RWPE2 (cell line): ENCODE measurements around the gene NECAB2.

Experiments
- ATAC-seq: fragments of 200-7000 bp; cut with Tn5 transposase; 3 replicates; pipeline ENCODE4 v1.9.1; 2021; ENCODE audit warnings: low read depth
- DNase-seq: peaks from one replicate; pipeline ENCODE4 v3.0.0-alpha.2; 2020; ENCODE audit warnings: low spot score
- H3K27ac ChIP-seq: fragments of 450-650 bp; 2 replicates; pipeline ENCODE4 v1.5.1; 2017; ENCODE audit warnings: mild to moderate bottlenecking; ENCODE audit not compliant: poor library complexity, severe bottlenecking
- H3K27me3 ChIP-seq: fragments of 250-450 bp; sonication (Bioruptor Pico); 2 replicates; pipeline ENCODE4 v1.5.1; 2021; ENCODE audit warnings: mild to moderate bottlenecking, moderate library complexity; ENCODE audit not compliant: insufficient read depth, poor library complexity, severe bottlenecking
- H3K36me3 ChIP-seq: fragments of 250-450 bp; sonication (Bioruptor Pico); 2 replicates; pipeline ENCODE4 v1.5.1; 2020; ENCODE audit warnings: low read depth, mild to moderate bottlenecking, moderate library complexity
- H3K4me1 ChIP-seq: fragments of 250-450 bp; sonication (Bioruptor Pico); 2 replicates; pipeline ENCODE4 v1.5.1; 2021; ENCODE audit warnings: mild to moderate bottlenecking, moderate library complexity; ENCODE audit not compliant: insufficient read depth, poor library complexity, severe bottlenecking
- H3K4me3 ChIP-seq: fragments of 250-450 bp; sonication (Bioruptor Pico); 2 replicates; pipeline ENCODE4 v1.5.1; 2021; ENCODE audit warnings: mild to moderate bottlenecking, moderate library complexity; ENCODE audit not compliant: severe bottlenecking
- H3K9me3 ChIP-seq: fragments of 250-450 bp; sonication (Bioruptor Pico); 2 replicates; pipeline ENCODE4 v1.5.1; 2021; ENCODE audit warnings: mild to moderate bottlenecking, moderate library complexity; ENCODE audit not compliant: severe bottlenecking
- TF ChIP-seq, protein P1 (sequence below): fragments of 450-650 bp; IDR thresholded peaks from one replicate; pipeline ENCODE4 v1.5.1; 2017; ENCODE audit warnings: mild to moderate bottlenecking, moderate library complexity; ENCODE audit not compliant: poor library complexity, severe bottlenecking

NECAB2 gene

DNA sequence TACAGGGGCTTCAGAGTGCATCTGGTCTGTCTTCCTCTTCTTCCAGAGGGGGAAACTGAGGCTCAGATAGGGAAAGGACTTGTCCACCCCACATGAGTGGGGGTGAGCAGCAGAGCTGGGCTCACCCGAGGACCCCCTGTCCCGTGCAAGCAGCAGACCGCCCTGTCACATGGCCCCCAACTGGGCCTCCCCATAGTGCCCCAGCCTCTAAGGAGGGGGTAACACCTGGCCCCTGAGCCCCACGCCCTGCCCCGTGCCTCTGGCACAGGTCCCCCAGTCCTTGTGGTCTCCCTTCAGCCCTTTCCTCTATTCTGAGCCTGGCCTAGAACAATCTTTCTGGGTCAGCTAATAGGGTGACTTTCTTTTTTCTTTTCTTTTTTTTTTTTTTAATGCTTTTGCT lies 6.5 kb upstream of the NECAB2 start:
- H3K4me3 ChIP-seq = no peak overlapping the region
- ATAC-seq (no peak), DNase-seq (no peak)
- H3K9me3 ChIP-seq = no peaks in the 10 kb centered on the region
- no peak overlapping the region for H3K27ac ChIP-seq
- no peaks in the 10 kb centered on the region for H3K4me1 ChIP-seq
- TF ChIP-seq, protein P1, sequence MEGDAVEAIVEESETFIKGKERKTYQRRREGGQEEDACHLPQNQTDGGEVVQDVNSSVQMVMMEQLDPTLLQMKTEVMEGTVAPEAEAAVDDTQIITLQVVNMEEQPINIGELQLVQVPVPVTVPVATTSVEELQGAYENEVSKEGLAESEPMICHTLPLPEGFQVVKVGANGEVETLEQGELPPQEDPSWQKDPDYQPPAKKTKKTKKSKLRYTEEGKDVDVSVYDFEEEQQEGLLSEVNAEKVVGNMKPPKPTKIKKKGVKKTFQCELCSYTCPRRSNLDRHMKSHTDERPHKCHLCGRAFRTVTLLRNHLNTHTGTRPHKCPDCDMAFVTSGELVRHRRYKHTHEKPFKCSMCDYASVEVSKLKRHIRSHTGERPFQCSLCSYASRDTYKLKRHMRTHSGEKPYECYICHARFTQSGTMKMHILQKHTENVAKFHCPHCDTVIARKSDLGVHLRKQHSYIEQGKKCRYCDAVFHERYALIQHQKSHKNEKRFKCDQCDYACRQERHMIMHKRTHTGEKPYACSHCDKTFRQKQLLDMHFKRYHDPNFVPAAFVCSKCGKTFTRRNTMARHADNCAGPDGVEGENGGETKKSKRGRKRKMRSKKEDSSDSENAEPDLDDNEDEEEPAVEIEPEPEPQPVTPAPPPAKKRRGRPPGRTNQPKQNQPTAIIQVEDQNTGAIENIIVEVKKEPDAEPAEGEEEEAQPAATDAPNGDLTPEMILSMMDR = no peak
- H3K27me3 ChIP-seq = no peaks in the 10 kb centered on the region
- peaks cover 16% of the 10 kb centered on the region for H3K36me3 ChIP-seq

DNA sequence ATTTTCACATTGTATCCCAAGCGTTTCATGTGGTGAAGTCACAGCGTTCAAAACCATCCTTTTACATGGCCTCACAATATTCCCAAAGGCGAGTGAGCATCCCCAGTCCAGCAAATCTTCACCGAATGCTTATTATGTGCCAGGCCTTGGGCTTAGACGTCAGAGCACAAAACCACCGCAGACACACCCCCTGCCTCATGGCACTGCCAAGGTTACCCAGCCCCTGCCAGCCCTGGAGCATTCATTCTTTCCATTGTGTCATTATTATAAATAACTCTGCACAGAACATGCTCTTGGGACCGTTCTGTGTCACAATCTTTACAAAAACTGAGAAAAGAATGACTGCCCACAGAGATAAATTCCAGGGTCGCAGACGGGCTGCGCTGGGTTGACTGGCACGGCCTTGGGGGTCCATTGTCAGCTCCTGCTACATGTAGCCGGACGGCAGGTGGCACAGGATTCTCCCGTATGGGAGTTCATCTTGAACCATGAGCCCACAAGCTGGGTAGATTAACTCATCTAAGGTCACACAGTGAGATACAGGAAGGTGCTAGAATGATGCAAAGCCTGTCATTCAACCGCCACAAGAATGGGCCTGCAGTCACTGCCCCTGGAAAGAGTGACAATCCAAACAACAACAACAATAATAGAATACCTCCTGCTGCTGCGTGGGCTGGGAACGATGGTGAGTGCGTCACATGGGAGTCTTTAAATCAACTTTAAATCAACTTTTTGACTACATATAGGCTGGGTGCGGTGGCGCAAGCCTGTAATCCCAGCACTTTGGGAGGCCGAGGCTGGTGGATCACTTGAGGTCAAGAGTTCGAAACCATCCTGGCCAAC lies 4.5 kb upstream of the NECAB2 start:
- H3K27ac ChIP-seq = no peak overlapping the region
- H3K9me3 ChIP-seq = no peaks in the 10 kb centered on the region
- H3K4me3 ChIP-seq = no peak overlapping the region
- ATAC-seq (no peak), DNase-seq (no peak)
- peaks cover 16% of the 10 kb centered on the region for H3K36me3 ChIP-seq
- TF ChIP-seq, protein P1 = no peak
- no peaks in the 10 kb centered on the region for H3K27me3 ChIP-seq
- H3K4me1 ChIP-seq = no peaks in the 10 kb centered on the region

DNA sequence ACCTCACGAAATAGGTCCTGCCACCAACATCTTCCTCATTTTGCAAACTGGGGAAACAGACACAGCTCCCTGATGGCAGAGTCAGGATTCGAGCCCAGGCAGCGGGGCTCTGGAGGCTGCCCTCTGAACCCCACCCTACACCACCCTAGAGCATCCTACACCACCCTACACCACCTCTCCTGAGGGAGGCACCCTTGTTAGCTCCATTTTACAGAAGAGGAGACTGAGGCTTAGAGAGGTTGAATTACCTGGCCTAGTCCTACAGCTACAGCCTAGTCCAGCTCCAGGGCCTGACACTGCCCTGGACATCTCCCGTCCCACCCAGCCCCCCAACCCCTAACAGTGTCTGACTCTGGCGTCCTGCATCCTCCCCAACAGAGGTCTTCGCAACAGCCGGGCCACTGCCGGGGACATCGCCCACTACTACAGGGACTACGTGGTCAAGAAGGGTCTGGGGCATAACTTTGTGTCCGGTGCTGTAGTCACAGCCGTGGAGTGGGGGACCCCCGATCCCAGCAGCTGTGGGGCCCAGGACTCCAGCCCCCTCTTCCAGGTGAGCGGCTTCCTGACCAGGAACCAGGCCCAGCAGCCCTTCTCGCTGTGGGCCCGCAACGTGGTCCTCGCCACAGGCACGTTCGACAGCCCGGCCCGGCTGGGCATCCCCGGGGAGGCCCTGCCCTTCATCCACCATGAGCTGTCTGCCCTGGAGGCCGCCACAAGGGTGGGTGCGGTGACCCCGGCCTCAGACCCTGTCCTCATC lies 3.2 kb upstream of the NECAB2 start:
- ATAC-seq = no peak
- no peak overlapping the region for H3K27ac ChIP-seq
- no peaks in the 10 kb centered on the region for H3K9me3 ChIP-seq
- H3K27me3 ChIP-seq = peaks cover 5% of the 10 kb centered on the region
- no peak overlapping the region for H3K4me3 ChIP-seq
- no peaks in the 10 kb centered on the region for H3K4me1 ChIP-seq
- DNase-seq = no peak
- TF ChIP-seq, protein P1 = no peak
- H3K36me3 ChIP-seq = peaks cover 6% of the 10 kb centered on the region

DNA sequence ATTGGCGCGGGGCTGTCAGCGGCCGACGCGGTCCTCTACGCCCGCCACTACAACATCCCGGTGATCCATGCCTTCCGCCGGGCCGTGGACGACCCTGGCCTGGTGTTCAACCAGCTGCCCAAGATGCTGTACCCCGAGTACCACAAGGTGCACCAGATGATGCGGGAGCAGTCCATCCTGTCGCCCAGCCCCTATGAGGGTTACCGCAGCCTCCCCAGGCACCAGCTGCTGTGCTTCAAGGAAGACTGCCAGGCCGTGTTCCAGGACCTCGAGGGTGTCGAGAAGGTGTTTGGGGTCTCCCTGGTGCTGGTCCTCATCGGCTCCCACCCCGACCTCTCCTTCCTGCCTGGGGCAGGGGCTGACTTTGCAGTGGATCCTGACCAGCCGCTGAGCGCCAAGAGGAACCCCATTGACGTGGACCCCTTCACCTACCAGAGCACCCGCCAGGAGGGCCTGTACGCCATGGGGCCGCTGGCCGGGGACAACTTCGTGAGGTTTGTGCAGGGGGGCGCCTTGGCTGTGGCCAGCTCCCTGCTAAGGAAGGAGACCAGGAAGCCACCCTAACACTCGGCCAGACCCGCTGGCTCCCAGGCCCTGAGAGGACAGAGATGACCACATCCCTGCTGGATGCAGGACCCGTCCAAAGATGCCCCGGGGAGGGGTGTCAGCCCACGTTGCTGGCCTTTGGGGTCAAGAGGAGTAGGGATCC lies 2.4 kb upstream of the NECAB2 start:
- ATAC-seq (no peak), DNase-seq (no peak)
- Histone ChIP-seq H3K36me3 (0 out of 2 replicates have a peak, but pooled peaks cover 4% of the 10 kb centered on the region), H3K9me3 (no peaks in the 10 kb centered on the region), H3K27me3 (peaks cover 5% of the 10 kb centered on the region), H3K4me1 (no peaks in the 10 kb centered on the region), H3K4me3 (no peak overlapping the region), H3K27ac (no peak overlapping the region)
- TF ChIP-seq, protein P1 = no peak
